ENCODE results near the gene NID1.
"Not testable (repeated sequence)": the region's sequence is repeated elsewhere in the genome, so short reads cannot be mapped to it uniquely, and the experiment has no call there.

Gene NID1

GRCh38 chr1:236095705-236096520 lies 31.0 kb upstream of the NID1 start:
- DNase-seq: no peak

- DNase-seq: no peak
These were observed 28.0 kb upstream of the NID1 start for GRCh38 chr1:236092899-236093298.

- DNase-seq: no peak
These were observed 27.0 kb upstream of the NID1 start for GRCh38 chr1:236091933-236092318.

- no peak for DNase-seq
These were observed 25.9 kb upstream of the NID1 start for GRCh38 chr1:236090741-236091147.

- no peak for DNase-seq
These were observed 24.3 kb upstream of the NID1 start for GRCh38 chr1:236089046-236089773.

- no peak for DNase-seq
These were observed 21.6 kb upstream of the NID1 start for GRCh38 chr1:236086537-236086936.

GRCh38 chr1:236085545-236086159 lies 20.8 kb upstream of the NID1 start:
- DNase-seq: no peak

- no peak for DNase-seq
These were observed 19.5 kb upstream of the NID1 start for GRCh38 chr1:236084386-236084730.

- DNase-seq: no peak
These were observed 18.9 kb upstream of the NID1 start for GRCh38 chr1:236083650-236084385.

- no peak for DNase-seq
These were observed 17.6 kb upstream of the NID1 start for GRCh38 chr1:236082526-236082925.

- DNase-seq: no peak
These were observed 16.8 kb upstream of the NID1 start for GRCh38 chr1:236081546-236082227.

GRCh38 chr1:236079703-236080102 lies 14.8 kb upstream of the NID1 start:
- no peak for DNase-seq

GRCh38 chr1:236078993-236079392 lies 14.1 kb upstream of the NID1 start:
- no peak for DNase-seq

GRCh38 chr1:236078077-236078476 lies 13.2 kb upstream of the NID1 start:
- DNase-seq: not testable (repeated sequence)

GRCh38 chr1:236075848-236076247 lies 11.0 kb upstream of the NID1 start:
- no peak for DNase-seq

- no peak for DNase-seq
These were observed 8.5 kb upstream of the NID1 start for GRCh38 chr1:236073307-236073897.

- no peak for DNase-seq
These were observed 7.1 kb upstream of the NID1 start for GRCh38 chr1:236072001-236072400.

GRCh38 chr1:236070753-236071152 lies 5.9 kb upstream of the NID1 start:
- DNase-seq: no peak

- DNase-seq: no peak
These were observed 4.9 kb upstream of the NID1 start for GRCh38 chr1:236069796-236070195.

- no peak for DNase-seq
These were observed 3.1 kb upstream of the NID1 start for GRCh38 chr1:236067854-236068454.

GRCh38 chr1:236066828-236067386 lies 2.0 kb upstream of the NID1 start:
- DNase-seq: peak; percentile 47

- DNase-seq: no peak
These were observed 1.2 kb upstream of the NID1 start for GRCh38 chr1:236066054-236066453.
